GM21390 (cell line): ENCODE results near the gene RASAL3.
"Not testable (repeated sequence)": the region's sequence is repeated elsewhere in the genome, so short reads cannot be mapped to it uniquely, and the experiment has no call there.

Source experiments
- ATAC-seq: cut with Tn5 transposase; IDR thresholded peaks from one replicate; pipeline ENCODE4 v1.9.1; 2021; ENCODE audit not compliant: unreplicated experiment

RASAL3 gene

GRCh38 chr19:15464394-15465385, at the start of gene RASAL3:
TSS of gene RASAL3 (minus strand) at chr19:15464544. CDS start at chr19:15464358, 186 bp downstream.
- ATAC-seq, result no peak

- no peak for ATAC-seq
These were observed 47.5 kb upstream of the RASAL3 start for GRCh38 chr19:15511671-15512424.

DNA sequence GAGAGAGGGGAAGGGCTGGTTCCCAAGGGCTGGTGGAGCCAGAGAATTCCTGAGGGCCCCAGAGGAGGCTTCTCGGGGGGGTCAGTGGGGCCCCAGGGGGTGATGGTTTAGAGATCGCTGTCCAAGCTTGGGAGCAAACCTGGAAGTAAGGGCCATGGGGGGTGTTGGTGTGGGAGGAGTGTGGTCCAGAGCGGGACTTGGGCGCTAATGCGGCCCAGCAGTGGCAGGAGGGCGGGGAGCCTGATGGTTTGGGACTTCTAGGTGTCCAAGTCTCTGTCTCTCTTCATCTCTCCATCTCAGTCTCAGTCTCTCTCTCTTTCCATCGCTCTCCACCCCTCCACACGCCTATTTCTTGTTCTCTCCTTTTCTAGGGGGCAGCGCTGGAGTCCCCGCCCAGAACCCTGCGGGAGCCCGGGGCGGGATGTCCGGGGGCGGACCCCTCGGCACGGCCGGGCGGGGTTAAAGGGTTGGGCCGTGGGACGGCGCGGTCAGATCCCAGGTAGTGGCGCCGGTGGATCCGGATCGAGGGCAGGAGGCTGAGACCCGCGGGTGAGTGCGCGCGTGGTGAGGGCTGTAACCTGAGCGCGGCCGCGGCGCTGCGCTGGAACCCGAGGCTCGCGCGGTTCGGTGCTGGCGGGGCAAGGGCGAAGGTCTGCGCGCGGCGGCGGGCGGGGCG, 43.8 kb upstream of the RASAL3 start, which contains the start of gene CYP4F22:
CYP4F22 (plus strand) TSS at position 491 of the 676 bp plus-strand sequence. CDS start 16,812 bp downstream, outside the sequence.
- no peak for ATAC-seq

DNA sequence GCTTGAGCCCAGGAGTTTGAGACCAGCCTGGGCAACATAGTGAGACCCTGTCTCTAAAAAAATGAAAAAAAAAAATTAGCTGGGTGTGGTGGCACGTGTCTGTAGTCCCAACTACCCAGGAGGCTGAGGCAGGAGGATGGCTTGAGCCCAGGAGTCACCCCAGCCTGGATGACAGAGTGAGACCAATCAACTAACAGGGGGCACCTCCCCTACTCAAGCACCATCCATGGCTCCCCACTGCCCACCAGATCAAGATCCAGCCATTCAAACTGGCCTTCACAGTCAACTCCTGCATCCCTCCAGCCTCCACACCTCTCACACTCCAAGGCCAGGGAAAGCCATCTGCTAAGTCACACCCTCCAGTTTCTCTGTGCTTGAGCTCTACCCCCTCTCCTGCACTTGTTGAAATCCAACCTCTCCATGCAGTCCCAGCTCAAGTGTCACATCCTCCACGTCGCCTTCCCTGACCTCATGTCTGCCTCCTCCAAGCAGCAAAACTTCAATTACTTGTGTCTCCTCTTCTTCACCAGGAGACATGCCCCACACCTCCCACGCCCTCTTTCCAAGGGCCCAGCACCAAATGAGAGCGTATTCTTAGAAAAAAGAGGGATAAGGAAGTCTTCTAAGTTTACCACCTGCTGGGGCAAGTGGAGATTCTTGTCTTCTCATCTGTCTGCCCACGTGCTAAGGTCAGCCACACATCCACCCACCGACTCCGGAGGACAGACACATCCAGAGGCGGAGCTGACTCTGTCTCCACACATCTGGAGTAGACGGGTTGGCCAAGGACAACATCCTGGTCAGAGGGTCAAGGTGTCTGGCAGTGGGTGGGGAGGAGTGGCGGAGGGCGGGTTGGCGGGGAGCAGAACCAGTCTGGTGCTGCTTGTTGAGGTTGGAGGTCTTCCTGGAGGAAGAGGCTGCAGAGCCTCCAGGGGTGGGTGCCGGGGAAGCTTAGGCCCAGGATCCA, 43.0 kb upstream of the RASAL3 start:
- ATAC-seq, result no peak

DNA sequence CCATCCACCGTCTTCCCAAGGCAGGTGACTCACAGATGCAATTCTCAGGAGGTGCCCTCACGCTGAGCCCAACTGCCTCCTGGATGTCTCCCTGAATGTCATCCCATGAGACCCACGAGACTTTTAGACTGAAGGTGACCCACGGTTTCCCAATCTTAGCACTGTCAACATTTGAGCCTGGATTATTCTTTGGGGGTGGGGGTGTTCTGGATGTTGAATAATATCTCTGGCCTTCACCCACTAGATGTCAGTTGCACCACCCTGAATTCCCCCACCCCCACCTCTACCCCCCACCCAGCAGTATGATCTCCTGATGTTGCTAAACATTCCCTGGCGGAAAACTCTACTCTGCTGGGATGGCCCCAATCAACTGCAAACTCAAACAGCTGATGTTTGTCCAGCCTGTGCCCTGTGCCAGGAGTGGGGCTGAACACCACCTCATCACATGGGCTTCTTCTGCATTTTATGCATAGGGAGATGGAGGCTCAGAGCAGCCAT, 41.8 kb upstream of the RASAL3 start:
- ATAC-seq, result no peak

DNA sequence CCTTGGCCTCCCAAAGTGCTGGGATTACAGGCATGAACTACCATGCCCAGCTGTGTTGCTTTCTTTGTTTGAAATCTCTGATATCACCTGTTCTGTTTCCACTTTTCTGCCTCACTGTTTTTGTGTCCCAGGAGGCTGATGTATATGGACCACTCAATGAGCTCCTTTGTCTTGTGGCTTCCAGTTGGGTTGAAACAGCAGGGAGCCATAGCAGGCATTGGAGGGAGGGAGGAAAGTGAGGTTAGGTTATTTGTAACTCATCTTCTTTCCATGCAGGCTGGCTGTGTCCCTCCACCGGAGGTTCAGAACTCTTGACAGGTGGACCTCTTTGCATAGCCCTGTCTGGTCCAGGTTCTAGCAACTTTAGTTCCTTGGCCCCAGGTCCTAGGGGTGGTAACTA, 37.9 kb upstream of the RASAL3 start:
- ATAC-seq, result no peak

- ATAC-seq, result no peak
These were observed 37.3 kb upstream of the RASAL3 start for GRCh38 chr19:15501596-15501995.

DNA sequence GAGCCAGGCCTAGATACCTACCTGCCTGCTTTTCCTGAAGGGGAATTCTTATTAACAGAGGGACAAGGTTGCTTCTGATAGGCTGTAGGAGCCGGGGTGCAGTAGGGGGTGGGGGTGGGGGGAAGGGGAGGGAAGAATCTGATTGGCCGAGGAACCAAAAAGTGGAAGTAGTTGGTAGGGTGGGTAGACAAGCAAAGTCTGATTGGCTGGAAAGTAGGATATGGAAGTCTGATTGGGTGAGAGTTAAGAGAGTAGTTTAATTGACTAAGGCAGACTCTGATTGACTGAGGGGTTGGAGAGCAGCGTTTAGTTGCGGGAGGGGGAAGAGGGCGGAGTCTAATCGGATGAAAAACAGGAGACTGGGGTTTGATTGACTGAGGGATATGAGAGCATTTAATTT, 34.6 kb upstream of the RASAL3 start:
- no peak for ATAC-seq

- no peak for ATAC-seq
These were observed 34.0 kb upstream of the RASAL3 start for GRCh38 chr19:15498156-15498858.

DNA sequence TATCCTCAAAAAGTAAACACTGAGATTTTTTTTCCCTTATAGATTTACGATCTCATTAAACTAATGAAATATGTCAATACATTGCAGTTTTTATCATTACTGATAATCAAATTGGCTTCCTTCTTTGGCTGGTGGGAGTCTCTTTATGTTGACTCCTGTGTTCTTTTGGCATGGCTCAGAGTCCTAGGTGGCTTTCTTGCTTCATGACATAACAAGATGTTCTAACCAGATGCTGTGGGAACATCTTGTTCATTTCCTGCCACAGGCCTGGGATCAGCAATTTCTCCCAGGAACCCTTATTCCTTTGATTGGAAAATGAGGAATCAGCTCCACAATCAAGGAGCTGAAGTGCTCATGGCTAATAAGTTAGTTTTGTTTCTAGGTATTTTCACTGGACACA, 30.8 kb upstream of the RASAL3 start:
- ATAC-seq, result no peak

- no peak for ATAC-seq
These were observed 24.3 kb upstream of the RASAL3 start for GRCh38 chr19:15488489-15489226.

DNA sequence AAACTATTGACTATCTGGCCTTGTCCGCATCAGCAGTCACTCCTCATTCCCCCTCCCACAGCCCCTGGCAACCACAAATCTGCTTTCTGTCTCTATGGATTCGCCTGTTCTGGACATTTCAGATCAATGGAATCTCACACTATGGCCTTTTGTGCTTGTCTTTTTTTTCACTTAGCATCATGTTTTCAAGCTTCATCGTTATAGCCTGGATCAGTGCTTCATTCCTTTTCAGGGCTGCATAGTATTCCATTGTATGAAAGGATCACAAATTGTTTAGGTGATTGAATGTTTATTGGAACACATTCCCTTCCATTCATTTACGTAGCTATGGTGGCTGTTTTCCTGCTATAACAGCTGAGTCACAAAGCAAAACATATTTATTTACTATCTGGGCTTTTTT, 22.7 kb upstream of the RASAL3 start:
- no peak for ATAC-seq

DNA sequence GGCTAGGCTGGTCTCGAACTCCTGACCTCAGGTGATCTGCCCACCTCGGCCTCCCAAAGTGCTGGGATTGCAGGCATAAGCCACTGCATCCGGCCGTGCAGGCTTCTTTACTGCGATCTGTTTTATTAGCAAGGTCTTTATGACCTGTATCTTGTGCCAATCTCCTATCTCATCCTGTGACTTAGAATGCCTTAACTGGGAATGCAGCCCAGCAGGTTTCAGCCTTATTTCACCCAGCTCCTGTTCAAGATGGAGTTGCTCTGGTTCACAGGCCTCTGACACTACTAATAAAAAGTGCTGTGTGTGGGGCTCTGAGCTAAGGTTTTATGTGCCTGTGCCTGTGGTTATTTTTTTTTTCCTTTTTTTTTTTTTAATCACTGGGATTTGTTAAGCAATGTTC, 21.4 kb upstream of the RASAL3 start:
- not testable (repeated sequence) for ATAC-seq

- ATAC-seq, result not testable (repeated sequence)
These were observed 16.7 kb upstream of the RASAL3 start for GRCh38 chr19:15480996-15481395.

DNA sequence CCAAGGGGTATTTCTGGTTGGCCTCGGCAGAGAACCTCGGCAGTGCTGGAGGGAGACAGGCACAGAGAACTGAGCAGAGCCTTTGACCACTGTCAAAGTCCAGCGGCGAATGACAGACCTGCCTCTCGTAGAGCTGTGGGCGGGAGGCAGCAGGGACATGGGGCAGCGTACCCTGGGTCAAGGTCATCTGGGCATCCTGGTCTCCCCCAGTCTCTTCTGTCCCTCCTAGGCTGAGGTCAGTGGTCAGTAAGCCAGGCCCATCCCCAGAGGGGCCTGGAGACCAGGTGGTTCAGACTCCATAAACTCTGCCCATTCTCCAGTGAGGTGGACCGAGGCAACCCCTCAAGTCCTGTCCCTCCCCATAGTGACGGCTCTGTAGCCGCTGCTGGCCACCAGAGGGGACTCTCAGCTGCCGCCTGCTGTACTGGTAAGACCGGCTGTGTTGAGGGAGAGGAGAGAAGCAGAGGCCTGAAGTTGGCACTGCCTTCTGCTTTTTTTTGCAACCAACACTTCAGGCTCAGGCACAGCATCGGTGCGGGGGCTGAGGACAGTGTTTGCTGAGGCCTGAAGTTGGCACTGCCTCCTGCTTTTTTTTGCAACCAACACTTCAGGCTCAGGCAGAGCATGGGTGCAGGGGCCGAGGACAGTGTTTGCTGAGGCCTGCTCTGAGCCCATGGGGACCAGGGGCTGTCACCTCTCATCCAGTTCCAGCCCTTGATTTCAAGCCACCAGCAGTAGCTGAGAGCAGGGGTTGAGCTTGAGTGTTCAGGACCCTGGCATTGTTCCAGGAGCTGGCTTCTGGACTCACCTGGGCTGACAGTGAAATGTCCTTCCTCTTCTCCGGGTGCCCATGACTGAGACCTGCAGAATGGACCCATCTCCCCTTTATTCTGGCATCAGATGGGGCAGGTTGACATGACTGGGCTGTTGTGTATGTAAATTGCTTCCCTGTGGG, 15.3 kb upstream of the RASAL3 start, which contains the start of gene PGLYRP2:
PGLYRP2 (minus strand) TSS at position 111 of the 955 bp plus-strand sequence. CDS start 130 bp downstream, outside the sequence.
- ATAC-seq, result no peak

- no peak for ATAC-seq
These were observed 12.0 kb upstream of the RASAL3 start for GRCh38 chr19:15476325-15476724.

DNA sequence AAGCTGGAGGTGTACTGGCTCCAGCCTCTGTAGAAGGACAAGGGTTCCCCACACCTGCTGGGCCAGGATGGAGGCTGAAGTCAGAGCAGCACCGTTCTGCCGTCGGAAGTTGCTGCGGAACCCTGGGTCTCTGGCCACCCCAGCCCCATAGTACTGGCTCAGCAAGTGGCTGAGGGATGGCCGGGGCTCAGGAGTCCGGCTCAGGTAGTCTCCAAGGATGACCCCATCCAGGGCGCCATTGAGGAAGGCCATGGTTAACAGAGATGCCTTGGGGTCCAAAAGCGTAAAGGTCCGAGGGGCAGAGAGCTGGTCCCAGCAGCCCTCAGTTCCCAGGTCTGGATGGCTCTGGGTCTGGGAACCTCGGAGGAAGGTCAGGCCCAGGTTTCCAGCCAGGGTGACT, 11.3 kb upstream of the RASAL3 start:
- ATAC-seq, result no peak
